ENCODE measurements around the gene GPR26.

The GPR26 gene, protein sequence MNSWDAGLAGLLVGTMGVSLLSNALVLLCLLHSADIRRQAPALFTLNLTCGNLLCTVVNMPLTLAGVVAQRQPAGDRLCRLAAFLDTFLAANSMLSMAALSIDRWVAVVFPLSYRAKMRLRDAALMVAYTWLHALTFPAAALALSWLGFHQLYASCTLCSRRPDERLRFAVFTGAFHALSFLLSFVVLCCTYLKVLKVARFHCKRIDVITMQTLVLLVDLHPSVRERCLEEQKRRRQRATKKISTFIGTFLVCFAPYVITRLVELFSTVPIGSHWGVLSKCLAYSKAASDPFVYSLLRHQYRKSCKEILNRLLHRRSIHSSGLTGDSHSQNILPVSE
- 0 to 0.09 reads per million in 2 experiments for total RNA-seq

DNA sequence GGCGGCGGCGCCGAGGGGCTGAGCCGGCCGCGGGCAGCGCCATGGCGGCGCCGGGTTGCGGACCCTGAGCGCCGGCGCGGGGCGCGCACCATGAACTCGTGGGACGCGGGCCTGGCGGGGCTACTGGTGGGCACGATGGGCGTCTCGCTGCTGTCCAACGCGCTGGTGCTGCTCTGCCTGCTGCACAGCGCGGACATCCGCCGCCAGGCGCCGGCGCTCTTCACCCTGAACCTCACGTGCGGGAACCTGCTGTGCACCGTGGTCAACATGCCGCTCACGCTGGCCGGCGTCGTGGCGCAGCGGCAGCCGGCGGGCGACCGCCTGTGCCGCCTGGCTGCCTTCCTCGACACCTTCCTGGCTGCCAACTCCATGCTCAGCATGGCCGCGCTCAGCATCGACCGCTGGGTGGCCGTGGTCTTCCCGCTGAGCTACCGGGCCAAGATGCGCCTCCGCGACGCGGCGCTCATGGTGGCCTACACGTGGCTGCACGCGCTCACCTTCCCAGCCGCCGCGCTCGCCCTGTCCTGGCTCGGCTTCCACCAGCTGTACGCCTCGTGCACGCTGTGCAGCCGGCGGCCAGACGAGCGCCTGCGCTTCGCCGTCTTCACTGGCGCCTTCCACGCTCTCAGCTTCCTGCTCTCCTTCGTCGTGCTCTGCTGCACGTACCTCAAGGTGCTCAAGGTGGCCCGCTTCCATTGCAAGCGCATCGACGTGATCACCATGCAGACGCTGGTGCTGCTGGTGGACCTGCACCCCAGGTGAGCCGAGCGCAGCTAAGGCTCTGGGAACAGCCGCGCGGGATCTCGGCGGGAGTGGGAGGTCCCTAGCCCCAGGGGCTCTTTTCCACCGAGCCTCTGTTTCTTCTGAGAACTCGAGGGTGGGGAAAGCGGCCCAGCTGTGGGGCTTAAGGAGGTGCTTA, at the start of gene GPR26:
TSS of gene GPR26 (plus strand) at position 38 of the 919 bp plus-strand sequence. CDS start at position 91, 53 bp downstream.
- DNase-seq (ENCODE audit: low read depth): no peak

DNA sequence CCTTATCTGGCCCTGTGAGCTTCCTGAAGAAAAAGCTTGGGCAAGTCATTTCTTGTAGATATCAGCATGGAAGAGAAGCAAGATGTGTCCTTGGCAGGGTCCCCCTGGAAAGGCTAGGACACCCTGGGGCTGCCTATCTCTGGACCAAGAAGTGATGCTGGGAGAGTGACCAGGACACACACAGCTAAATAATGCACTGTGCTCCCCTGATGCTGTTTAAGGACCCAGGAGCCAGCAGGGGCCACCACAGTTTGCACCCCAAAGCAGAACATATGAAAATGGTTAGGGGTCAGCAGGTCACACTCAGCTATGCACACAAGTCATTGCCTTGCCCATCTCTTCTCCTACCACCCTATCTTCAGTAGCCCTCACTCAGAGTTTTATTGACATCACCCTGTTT, 47.9 kb upstream of the GPR26 start:
- no peak for DNase-seq (ENCODE audit: low read depth)

DNA sequence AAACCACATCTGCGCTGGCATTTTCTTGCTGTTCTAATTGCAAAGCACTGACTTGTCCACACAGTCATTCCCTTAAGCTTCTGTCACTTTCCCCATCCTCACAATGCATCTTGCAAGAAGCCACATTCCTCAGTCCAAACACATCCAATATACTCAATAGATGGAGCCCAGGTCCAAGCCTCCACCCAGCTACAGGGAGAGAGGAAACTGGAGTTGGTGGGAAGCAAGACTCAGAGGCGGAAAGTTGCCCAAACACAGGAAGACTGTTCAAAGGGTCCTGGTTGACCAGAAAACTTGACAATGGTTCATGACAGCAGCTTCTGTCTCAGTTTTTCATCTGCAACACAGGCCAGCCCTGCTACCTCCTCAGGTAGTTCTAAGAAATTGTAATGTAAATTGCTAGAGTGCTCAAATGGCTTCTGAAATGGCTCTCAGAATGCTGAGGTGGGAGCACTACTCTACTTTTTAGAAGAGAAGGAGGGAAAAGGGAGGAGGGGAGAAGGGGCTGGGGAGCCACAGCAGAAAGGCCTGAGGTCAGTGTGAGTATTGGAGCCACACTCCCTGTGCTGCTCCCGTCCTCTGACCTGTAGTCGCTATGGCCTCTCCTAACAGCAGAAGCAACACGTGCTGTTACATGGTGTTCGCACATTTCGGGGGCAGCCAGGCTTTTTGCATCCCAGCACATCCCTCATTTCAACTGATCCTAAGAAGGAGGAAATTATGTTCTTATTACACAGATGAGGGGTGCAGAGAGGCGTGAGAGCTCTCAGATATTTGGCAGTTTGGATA, 46.9 kb upstream of the GPR26 start:
- no peak for DNase-seq (ENCODE audit: low read depth)

DNA sequence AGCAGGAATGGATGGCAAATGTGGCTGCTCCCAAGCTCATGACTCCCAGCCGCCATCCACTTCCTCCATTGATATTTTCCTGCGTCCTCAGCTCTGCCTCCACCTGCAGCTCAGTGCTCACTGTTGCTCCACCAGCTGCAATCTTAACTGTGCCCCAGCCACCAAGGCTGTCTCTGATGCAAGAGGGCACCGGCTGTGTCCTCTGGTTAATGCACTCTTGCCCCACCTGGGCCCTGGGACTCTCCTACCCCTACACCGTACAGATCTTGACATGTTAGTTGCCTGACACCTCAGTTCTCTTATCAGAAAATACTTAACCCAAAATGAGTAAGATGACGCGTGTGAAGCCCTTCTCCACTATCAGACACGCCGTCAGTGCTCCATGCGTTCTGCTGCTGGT, 45.5 kb upstream of the GPR26 start:
- DNase-seq (ENCODE audit: low read depth): no peak

DNA sequence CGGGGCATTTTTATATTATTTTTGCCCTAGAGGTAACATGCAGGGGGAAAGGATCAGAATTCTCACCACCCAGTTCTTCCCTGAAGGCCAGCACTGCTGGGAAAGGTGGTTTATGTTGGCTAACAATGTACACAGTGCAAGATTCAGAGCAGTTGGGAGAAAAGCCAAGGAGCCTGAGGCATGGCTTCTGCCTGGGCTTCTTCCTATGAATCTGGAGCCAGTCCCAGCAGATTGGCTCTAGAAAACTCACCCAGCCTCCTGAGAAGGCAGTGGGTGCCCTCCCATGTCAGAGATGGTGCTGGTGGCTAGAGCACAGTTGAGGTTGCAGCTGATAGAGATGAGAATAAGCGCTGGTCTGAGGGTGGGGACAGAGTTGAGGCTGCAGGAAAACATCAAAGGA, 44.7 kb upstream of the GPR26 start:
- DNase-seq (ENCODE audit: low read depth): no peak

DNA sequence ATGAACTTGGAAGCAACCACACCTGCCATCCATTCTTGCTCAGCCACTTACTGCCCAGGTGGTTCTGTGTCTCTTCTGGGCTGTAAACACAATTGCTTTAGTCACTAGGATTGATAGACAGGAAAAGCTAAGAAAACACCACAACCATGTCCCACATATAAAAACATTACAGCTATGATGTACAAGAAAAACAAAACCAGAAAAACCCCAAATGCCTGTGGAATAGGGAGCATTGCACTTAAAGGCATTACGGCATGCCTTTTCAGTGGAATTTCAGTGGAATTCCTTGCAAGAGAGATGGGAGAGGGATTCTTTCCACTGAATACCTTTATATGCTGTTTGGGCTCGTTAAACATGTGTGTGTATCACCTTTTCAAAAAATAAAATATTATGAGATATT, 44.2 kb upstream of the GPR26 start:
- DNase-seq (ENCODE audit: low read depth): no peak

DNA sequence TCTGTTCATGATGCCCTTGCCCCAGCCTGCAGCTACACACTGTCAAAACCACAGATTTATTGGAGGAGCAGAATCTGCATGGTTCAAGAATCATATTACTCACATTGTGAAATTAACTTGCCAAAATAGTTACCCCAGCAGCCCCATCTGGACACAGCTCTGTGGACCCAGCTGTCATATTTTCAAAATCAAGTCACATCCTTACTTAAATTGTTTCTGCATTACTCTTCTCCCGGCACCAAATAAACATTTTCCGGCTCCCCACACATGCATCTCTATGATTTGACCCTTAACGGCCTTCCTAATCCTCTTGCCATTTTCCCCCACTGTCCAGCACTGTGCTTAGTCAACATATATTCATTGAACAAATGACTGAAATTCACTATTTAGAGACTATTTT, 43.8 kb upstream of the GPR26 start:
- DNase-seq (ENCODE audit: low read depth): no peak

DNA sequence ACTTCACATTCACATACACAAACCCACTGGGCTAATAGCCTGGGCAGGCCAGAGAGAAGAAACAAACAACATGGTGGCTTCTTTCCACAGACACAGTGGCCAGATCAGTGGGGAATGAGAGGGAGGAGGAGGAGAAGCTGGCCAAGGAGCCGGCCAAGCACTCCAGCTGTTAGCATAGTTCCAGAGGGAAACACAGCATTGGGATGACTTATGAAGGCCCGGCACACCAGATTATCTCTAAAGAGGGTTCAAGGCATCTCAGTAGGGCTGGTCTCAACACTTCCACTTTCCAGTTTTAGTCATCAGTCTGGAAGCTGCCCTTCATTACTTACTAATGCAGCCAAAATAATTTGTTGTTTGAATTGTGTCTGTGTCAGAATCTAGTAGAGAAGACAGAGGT, 42.1 kb upstream of the GPR26 start:
- no peak for DNase-seq (ENCODE audit: low read depth)

DNA sequence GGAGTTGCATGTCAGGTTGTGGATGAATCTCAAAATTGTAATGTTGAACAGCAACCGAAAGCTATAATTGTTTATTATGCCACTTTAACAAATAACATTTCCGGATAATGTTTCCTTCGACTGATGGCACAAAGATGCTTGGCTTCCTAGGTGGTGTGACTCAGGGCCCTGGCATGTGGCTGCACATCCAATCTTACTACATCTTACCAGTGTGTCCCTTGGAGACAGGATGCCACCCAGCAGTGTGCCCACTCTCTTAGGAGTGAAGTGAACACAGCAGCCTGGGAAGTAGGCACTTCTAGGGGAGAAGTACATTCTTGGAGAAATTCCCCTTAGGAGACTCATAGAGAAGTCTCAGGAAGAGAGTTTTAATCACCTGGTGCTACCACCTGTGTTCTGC, 33.0 kb upstream of the GPR26 start:
- DNase-seq (ENCODE audit: low read depth): no peak

DNA sequence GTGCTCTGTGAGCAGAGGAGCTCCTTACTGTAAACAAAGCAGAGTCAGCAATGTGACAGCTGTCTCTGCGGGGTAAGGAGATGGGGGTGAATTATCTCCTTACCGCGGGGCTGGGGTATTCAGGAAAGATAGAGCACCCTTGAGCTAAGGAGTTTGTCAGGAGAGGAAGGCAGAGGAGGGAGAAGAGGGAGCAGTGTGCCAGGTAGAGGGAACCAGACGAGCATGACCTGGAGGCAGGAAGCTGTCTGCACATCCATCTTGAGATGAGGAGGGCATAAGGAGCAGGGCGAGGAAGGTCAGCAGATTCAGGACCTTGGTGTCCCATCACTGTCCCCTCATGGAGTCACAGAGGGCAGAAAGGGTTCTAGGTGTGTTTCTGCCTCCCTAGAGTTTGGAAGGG, 32.5 kb upstream of the GPR26 start:
- DNase-seq (ENCODE audit: low read depth): no peak

DNA sequence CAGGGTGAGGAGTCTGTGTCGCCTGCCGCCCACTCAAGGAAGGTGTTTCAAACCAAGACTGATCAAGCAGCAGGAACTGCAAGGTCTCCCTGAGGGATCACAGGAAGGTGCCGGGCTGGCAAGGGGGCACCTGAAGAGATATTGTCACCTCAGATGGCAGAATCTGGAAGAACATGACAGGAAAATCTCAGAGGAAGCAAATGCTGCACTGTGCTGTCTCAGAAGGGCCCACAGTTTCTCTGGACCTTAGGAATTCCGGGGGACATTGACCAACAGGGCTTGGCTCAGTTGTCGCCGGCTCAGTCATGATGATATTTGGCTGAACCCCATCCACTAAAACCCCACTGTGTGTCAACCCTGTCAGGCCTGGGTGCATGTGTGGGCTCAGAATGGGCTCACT, 31.9 kb upstream of the GPR26 start:
- no peak for DNase-seq (ENCODE audit: low read depth)

DNA sequence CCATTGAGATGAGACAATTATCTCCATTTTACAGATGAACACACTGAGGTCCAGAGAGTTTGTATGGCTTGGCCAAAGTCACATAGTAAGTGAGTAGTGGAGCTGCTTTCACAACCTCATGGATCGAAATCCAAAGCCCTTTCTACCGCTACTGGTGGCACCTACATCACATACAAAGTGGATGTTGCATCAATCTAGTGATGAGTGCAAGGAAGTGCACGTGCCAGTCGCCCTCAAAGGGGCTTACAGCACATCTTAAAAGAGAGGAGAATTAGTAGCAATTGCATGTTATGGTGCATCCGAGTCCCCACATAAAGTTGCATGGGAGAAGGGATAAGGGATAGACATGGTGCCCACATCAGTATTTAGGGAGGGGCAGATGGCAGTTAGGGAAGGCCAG, 31.0 kb upstream of the GPR26 start:
- DNase-seq (ENCODE audit: low read depth): no peak

DNA sequence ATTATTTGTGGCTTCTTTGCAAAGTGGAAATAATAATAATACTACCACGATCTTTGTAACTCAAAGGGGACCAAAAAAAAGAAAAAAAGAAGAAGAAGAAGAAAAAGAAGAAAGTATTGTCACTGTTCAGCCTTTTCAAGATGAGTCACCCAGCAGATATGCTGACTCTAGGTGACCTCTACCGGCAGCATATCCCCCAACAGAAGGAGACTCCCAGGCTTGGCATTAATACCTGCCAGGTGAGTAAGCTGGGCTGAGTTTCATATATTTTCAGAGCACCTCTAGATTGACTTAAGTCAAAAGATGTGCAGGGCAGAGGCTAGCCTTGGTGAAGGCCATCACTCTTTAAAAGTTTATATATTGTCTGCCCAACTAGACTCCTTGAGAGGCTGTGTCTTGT, 30.4 kb upstream of the GPR26 start:
- DNase-seq (ENCODE audit: low read depth): no peak

DNA sequence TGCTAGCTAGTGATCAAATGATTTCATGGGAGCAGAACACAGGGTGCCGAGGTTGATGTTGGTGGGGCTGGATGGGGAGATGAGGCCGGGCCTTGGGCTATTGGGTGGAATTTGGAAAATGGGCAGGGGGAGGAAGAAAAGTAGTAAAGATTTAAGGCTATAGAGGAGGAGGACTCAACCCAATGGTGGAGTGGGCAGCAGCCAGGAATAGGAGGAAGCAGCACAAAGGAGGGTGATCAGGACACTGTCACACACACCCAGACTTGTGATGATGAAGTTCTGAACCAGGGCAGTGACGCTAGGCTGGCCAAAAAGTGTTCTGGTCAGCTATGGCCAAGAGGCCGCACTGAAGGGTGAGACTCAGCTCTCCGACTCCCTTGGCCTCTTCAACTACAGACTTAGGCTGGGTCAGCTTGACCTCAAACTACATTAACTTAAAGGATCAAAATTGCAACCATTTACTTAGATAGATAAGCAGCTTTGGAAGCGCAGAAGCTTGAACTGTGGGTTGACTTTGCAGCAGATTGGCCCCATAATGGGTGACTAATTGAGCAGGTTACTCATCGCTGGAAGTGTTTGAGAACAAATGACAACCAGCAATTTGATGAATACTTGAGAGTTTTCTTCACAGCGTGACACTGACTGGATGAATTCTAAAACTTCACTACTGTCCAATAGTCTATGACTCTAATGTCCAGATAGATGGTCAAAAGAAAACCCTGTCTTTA, 29.4 kb upstream of the GPR26 start:
- no peak for DNase-seq (ENCODE audit: low read depth)

DNA sequence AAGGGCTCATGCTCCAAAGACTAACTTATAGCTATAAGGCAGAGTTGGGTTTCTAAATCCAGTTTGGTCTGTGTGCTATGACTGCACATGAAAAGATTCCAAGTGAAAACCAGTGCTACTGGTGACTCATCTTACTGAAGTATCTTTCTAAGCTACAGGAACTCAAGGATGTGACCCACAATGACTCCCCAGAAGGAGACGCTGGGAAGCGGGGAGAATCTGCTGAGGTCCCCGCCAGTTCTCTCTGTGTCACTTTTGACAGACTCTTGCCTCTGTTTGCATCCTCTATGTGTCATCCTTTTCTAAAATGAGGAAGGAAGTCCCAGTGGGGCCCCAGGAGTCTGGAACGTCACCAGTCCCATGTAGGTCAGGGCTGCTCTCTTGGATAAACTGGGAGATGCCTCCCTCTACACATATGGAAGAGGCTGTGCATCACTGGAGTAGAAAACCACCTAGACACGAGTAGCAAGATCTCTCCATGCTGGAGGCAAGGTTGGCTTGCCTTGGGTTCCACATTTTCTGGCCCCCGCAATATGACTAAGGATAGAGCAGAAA, 28.8 kb upstream of the GPR26 start:
- no peak for DNase-seq (ENCODE audit: low read depth)

DNA sequence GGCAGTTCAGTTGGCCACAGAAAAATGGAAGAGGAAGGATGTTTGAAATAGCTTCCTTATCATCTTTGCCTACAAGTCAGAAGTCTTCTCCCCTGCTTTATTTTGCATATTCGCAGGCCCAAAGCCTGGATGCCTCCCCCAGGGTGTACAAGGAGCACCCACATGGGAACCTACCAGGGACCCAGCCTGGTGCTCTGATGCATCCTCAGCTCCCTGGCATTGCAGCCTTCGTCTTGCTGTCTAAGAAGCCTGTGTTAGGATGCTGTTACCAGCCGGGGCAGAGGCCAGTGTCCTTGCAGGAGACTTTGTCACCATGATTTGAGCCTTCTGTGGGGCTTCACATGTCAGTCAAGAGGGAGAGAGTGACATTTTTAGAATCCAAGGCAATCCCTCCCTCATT, 27.0 kb upstream of the GPR26 start:
- no peak for DNase-seq (ENCODE audit: low read depth)

DNA sequence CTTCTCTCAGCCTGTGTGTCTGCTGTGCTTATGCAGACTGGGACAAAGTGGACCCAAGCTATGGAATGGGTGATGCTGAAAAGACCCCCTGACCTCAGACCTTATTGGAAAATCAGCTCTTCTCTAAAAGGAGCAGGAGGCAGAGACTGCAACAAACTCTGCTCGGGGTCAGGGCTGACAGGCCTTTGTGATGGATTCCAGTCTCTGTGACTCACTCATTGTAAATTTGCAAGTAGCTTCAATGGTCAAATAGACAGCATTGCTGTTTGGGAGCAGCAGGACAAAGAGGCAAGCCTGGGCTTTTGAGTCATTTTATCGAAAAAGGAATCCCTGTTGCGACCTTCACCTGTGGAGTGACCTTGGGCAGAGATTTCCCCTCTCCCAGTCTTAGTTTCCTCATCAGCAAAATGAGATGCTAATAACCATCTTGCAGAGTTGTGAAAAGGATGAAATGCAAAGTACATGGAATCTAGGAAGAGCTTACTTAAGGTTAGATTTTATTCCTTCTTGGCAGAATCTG, 26.1 kb upstream of the GPR26 start:
- no peak for DNase-seq (ENCODE audit: low read depth)

DNA sequence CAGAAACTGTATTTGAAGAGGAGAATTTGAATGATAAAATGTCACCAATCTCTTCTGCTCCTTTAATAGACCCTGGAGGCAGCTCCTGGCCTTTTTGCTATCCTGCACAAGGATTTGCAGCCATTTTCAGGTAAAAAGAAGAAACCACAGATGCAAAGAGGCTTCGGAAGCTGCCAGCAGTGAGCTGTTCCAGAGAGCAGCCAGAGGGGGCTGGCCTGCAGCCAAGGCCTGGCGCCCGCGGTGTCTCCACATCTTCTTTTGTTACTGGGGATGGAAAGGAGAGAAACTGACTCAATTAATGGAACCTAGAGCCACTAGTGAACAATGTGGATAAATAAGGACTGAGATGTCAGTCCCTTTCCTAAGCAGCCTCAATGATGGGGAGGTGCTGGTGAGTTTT, 23.9 kb upstream of the GPR26 start:
- no peak for DNase-seq (ENCODE audit: low read depth)

DNA sequence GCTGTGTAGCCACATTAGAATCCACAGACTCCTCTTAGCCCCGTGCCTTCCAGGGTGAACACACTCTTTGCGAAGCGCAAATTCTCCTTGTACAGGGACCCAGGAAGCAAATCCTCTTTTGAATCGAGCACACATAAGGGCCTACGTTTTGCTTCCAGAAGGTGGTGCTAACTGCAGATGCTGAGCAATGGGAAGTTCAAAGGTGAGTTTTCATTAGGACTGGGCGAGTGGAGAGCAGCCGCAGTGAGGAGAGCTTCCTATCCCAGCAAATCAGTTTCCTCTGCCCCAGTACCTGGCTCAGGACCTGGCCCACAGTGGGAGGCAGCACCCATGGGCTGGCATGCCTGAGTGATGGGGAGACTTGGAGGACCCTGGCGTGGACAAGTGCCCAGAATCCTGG, 23.5 kb upstream of the GPR26 start:
- no peak for DNase-seq (ENCODE audit: low read depth)

DNA sequence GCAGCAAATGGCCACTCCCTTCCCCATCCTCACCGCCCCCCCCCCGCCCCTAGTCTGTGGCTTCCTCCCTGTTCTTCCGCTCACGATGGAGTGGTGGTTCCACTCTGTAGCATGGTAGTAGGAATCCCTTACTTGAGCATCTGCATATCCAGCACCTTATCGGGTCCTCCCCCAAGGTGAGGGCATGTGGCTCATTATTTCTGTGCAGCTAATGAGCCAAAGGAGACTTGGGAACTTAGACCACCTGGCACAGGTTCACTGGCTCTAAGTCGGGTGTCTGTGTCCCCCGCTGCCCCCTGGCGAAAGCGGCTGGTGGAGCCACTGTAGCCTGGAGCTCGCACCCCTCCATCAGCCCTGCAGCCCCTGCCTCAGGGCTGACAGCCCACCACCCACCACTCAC, 22.8 kb upstream of the GPR26 start:
- DNase-seq (ENCODE audit: low read depth): no peak

DNA sequence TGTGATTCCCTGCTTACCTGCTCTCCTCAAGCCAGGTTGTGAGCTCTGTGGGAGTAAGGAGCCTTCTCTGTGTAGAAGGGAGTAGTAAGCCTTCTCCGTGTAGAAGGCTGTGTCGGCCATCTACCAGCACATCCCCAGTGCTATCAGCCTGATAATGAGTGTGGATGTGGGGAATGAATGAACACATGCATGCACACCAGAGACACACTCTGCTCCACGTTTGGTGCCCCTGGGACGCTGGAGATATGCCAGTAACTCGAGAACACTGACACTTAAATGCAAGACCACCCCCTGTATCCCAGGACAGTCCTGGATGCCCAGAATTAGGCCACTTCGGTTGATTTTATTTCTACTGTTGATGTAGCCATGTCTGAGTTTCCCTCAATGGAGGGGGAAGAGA, 21.1 kb upstream of the GPR26 start:
- DNase-seq (ENCODE audit: low read depth): no peak
